Activated CD8-positive, alpha-beta memory T cell treated with anti-CD3 and anti-CD28 coated beads, Interleukin-2, amount 50 U/mL, for 1 hour (primary cell): ENCODE results near the gene IGFBP2.

Experiments
- DNase-seq: peaks from one replicate; pipeline ENCODE4 v3.0.0-alpha.2; 2020; ENCODE audit errors: extremely low read depth

IGFBP2 gene

GRCh38 chr2:216681683-216682082, 48.5 kb downstream of the IGFBP2 start:
- no peak for DNase-seq

- no peak for DNase-seq
Observed at GRCh38 chr2:216683846-216684245, 50.6 kb downstream of the IGFBP2 start.

- no peak for DNase-seq
Observed at GRCh38 chr2:216685327-216685875, 52.2 kb downstream of the IGFBP2 start.

- DNase-seq = no peak
Observed at GRCh38 chr2:216687111-216687510, 53.9 kb downstream of the IGFBP2 start.

- DNase-seq = no peak
Observed at GRCh38 chr2:216687646-216688045, 54.4 kb downstream of the IGFBP2 start.

GRCh38 chr2:216688731-216689340, 55.6 kb downstream of the IGFBP2 start:
- no peak for DNase-seq

- no peak for DNase-seq
Observed at GRCh38 chr2:216689397-216689796, 56.2 kb downstream of the IGFBP2 start.

GRCh38 chr2:216690456-216690852, 57.2 kb downstream of the IGFBP2 start:
- no peak for DNase-seq

- DNase-seq = no peak
Observed at GRCh38 chr2:216690853-216691741, 57.9 kb downstream of the IGFBP2 start.

- peak; percentile 28 for DNase-seq
Observed at GRCh38 chr2:216692636-216693413, 59.6 kb downstream of the IGFBP2 start.

GRCh38 chr2:216693414-216694080, 60.3 kb downstream of the IGFBP2 start:
- no peak for DNase-seq

GRCh38 chr2:216694082-216694825, 61.0 kb downstream of the IGFBP2 start:
- no peak for DNase-seq

GRCh38 chr2:216694826-216695217, 61.6 kb downstream of the IGFBP2 start:
- DNase-seq = no peak

- no peak for DNase-seq
Observed at GRCh38 chr2:216695401-216695821, 62.2 kb downstream of the IGFBP2 start, which contains the start of gene IGFBP5. Gene IGFBP5 (minus strand): TSS chr2:216695549. CDS start chr2:216694775, 774 bp downstream.

GRCh38 chr2:216696321-216696720, 63.1 kb downstream of the IGFBP2 start:
- DNase-seq = no peak

GRCh38 chr2:216696751-216697560, 63.7 kb downstream of the IGFBP2 start:
- no peak for DNase-seq

- no peak for DNase-seq
Observed at GRCh38 chr2:216698293-216698692, 65.1 kb downstream of the IGFBP2 start.

- DNase-seq = no peak
Observed at GRCh38 chr2:216698895-216699294, 65.7 kb downstream of the IGFBP2 start.

- no peak for DNase-seq
Observed at GRCh38 chr2:216700088-216700567, 66.9 kb downstream of the IGFBP2 start.

- DNase-seq = no peak
Observed at GRCh38 chr2:216700781-216701180, 67.6 kb downstream of the IGFBP2 start.
